K562 (cell line): Measurements from ENCODE around the gene C16orf74. TPM values are rescaled to one million over a fixed set of nuclear protein-coding genes. Genes with fewer than 3 reads are reported as not detected.

Source experiments
- ATAC-seq: fragments of 200-7000 bp; cut with Tn5 transposase; 3 replicates; pipeline ENCODE4 v1.9.1; 2020; ENCODE audit warnings: moderate library complexity
- BruUV-seq: library from RNA; stranded (reverse); fragments of 400-500 nt; replicated peaks from 2 replicates; lab custom pipeline; 2021; lab: Mats Ljungman, UMichigan
- CTCF ChIA-PET: fragments of 300-600 bp; formaldehyde crosslinking; extraction: SDS; loops from one replicate; lab custom pipeline; 2021; ENCODE audit warnings: low intra/inter-chr PET ratio; lab: Yijun Ruan, JAX
- POLR2A ChIA-PET: fragments of 300-600, 350-650 bp; sonication (Branson Sonifier 250); formaldehyde crosslinking; extraction: SDS; loops from one replicate; lab custom pipeline; 2021; ENCODE audit warnings: antibody characterized with exemption, inconsistent platforms; lab: Yijun Ruan, JAX
- DNase-seq, 4 experiments: peaks; one replicate each; pipeline versions ENCODE4 v3.0.0 to v3.0.0-alpha.2; 2011 to 2018; ENCODE audit warnings: low spot score in 3 of 4, mixed read lengths in 3 of 4; ENCODE audit errors: extremely low read depth in 1 of 4
- FAIRE-seq: peaks from 2 replicates; lab custom pipeline; 2011; peaks lifted over from hg19 to GRCh38; lab: Jason Lieb, UNC
- H2AFZ ChIP-seq: 2 replicates; pipeline ENCODE4 v1.6.0; 2011; ENCODE audit warnings: low read depth, low read length, control low read depth, inconsistent platforms
- H3K27ac ChIP-seq: fragments of 200-600 bp; 3 replicates; pipeline ENCODE4 v1.8.0; 2011; ENCODE audit warnings: low read depth, mild to moderate bottlenecking, control low read depth, inconsistent platforms, low read length, moderate library complexity, mixed read lengths; ENCODE audit errors: extremely low read depth
- H3K27me3 ChIP-seq, 2 experiments: fragments of 300-600 bp in 1 of 2; 2 replicates in 1 of 2; 3 replicates in 1 of 2; pipeline versions ENCODE4 v1.6.0 to v1.8.0; 2011; ENCODE audit warnings: inconsistent platforms in 2 of 2, low read length in 2 of 2, mild to moderate bottlenecking in 1 of 2, mixed read lengths in 1 of 2, moderate library complexity in 1 of 2; ENCODE audit not compliant: control insufficient read depth in 2 of 2, insufficient read depth in 2 of 2
- H3K36me3 ChIP-seq: fragments of 300-600 bp; 3 replicates; pipeline ENCODE4 v1.8.0; 2011; ENCODE audit warnings: mild to moderate bottlenecking, low read length, inconsistent platforms; ENCODE audit not compliant: control insufficient read depth, insufficient read depth
- H3K4me1 ChIP-seq, 2 experiments: fragments of 200-600 bp in 1 of 2; replicated peaks in 1 of 2; 2 replicates in 1 of 2; 3 replicates in 1 of 2; pipeline versions ENCODE4 v1.5.1 to v1.8.0; 2011; ENCODE audit warnings: inconsistent platforms in 2 of 2, low read length in 2 of 2, mild to moderate bottlenecking in 1 of 2, mixed read lengths in 1 of 2, moderate library complexity in 1 of 2; ENCODE audit not compliant: control insufficient read depth in 2 of 2, insufficient read depth in 2 of 2
- H3K4me2 ChIP-seq: 2 replicates; pipeline ENCODE4 v1.6.1; 2011; ENCODE audit warnings: low read length, control low read depth, inconsistent platforms, mixed read lengths; ENCODE audit not compliant: insufficient read depth
- H3K4me3 ChIP-seq: fragments of 200-600 bp; sonication (generic), shearing (Covaris generic); 2 replicates; pipeline ENCODE4 v1.5.1; 2016; ENCODE audit warnings: control low read depth, inconsistent platforms
- H3K79me2 ChIP-seq: fragments of 200-600 bp; 3 replicates; pipeline ENCODE4 v1.8.0; 2011; ENCODE audit warnings: low read length, inconsistent platforms; ENCODE audit not compliant: control insufficient read depth, insufficient read depth
- H3K9ac ChIP-seq, 2 experiments: 2 replicates each; pipeline versions ENCODE4 v1.6.0 to v1.6.1; 2011; ENCODE audit warnings: low read depth in 2 of 2, low read length in 2 of 2, control low read depth in 1 of 2, inconsistent platforms in 1 of 2, mild to moderate bottlenecking in 1 of 2, mixed read lengths in 1 of 2; ENCODE audit not compliant: insufficient read depth in 1 of 2
- H3K9me1 ChIP-seq: one replicate; pipeline ENCODE4 v1.6.0; 2011; ENCODE audit warnings: inconsistent platforms, mild to moderate bottlenecking, low read length, moderate library complexity; ENCODE audit not compliant: control insufficient read depth, insufficient read depth
- H3K9me3 ChIP-seq: replicated peaks from 2 replicates; pipeline ENCODE4 v1.5.1; 2011; ENCODE audit warnings: low read depth, low read length, inconsistent platforms; ENCODE audit not compliant: control insufficient read depth, insufficient read depth
- H4K20me1 ChIP-seq: replicated peaks from 2 replicates; pipeline ENCODE4 v1.6.1; 2011; ENCODE audit warnings: low read length, inconsistent platforms, mixed read lengths; ENCODE audit not compliant: control insufficient read depth, insufficient read depth
- EGR1 ChIP-seq: fragments of 450-650 bp; conservative IDR thresholded peaks from 2 replicates; pipeline ENCODE4 v1.6.1; 2017; ENCODE audit warnings: mild to moderate bottlenecking
- ETV5 ChIP-seq: sonication (generic); formaldehyde crosslinking; IDR thresholded peaks from 2 replicates; pipeline ENCODE4 v1.4.0; 2020; ENCODE audit warnings: low read depth, mild to moderate bottlenecking, missing genetic modification reagents
- HDAC1 ChIP-seq, 2 experiments: fragments of 450-650 bp; IDR thresholded peaks; 2 replicates each; pipeline ENCODE4 v1.6.1; 2016 to 2017; ENCODE audit warnings: inconsistent platforms in 1 of 2, mild to moderate bottlenecking in 1 of 2, moderate library complexity in 1 of 2
- IFI16 ChIP-seq: fragments of 250-450 bp; sonication (Bioruptor Pico); IDR thresholded peaks from 2 replicates; pipeline ENCODE4 v2.1.2; 2022; ENCODE audit warnings: mild to moderate bottlenecking, inconsistent platforms
- RBM34 ChIP-seq: fragments of 200-400 bp; formaldehyde crosslinking; IDR thresholded peaks from 2 replicates; pipeline ENCODE4 v1.6.1; 2018; ENCODE audit warnings: low read length, borderline replicate concordance; ENCODE audit not compliant: insufficient read depth
- SMAD2 ChIP-seq: fragments of 150-350 bp; IDR thresholded peaks from 2 replicates; pipeline ENCODE4 v1.6.1; 2014; ENCODE audit warnings: low read depth, mild to moderate bottlenecking, low read length
- ZNF121 ChIP-seq: sonication (generic); formaldehyde crosslinking; conservative IDR thresholded peaks from 2 replicates; pipeline ENCODE4 v1.8.0; 2022; ENCODE audit warnings: missing genetic modification reagents
- ZNF174 ChIP-seq: fragments of 250-450 bp; sonication (Bioruptor Pico); IDR thresholded peaks from 2 replicates; pipeline ENCODE4 v1.4.0; 2020; ENCODE audit warnings: mild to moderate bottlenecking
- whole genome bisulfite sequencing: fragments of 100-300 bp; shearing (Covaris generic); methylation state at CpG from one replicate; pipeline ENCODE4 v1.1.6; 2016; ENCODE audit warnings: low coverage, mixed read lengths; ENCODE audit not compliant: insufficient coverage; ENCODE audit errors: missing lambda C conversion rate; 5-methylcytosine and 5-hydroxymethylcytosine counted together
- in situ Hi-C: fragments of 300-500 bp; cut with MboI; formaldehyde crosslinking; loops from 4 replicates; pipeline ENCODE4 v1.15.0; 2018; ENCODE audit warnings: inconsistent platforms, mixed read lengths
- intact Hi-C: fragments of 100-400 bp; cut with micrococcal nuclease; formaldehyde crosslinking; loops from 2 replicates; pipeline ENCODE4 v1.14.2; 2022
- polyA plus RNA-seq, 8 experiments: library from polyadenylated mRNA; depleted of rRNA in 4 of 8; stranded (reverse) in 5 of 8; unstranded in 3 of 8; fragments of >200 nt; fragmentation: Nextera tagmentation in 2 of 8; fragmentation: Illumina TruSeq in 1 of 8; extraction: Ambion mirVana in 2 of 8; extraction: Trizol in 1 of 8; gene quantifications; 2 replicates each; pipeline versions ENCODE4 v1.2.1 to v1.2.3, GENCODE V29; 2011 to 2014; ENCODE audit warnings: inconsistent platforms in 1 of 8, missing spikeins in 1 of 8
- total RNA-seq, 7 experiments: library from RNA; depleted of rRNA in 6 of 7; stranded (reverse); fragments of >200 nt in 6 of 7; fragmentation: Illumina TruSeq in 2 of 7; extraction: Trizol in 2 of 7; gene quantifications; 2 replicates each; pipeline versions ENCODE4 v1.2.1 to v1.2.3, GENCODE V29; 2011 to 2021; ENCODE audit warnings: low replicate concordance in 1 of 7
- TF ChIP-seq, protein P1 (sequence below): sonication (generic); formaldehyde crosslinking; IDR thresholded peaks from 2 replicates; pipeline ENCODE4 v1.9.0; 2022; ENCODE audit warnings: mild to moderate bottlenecking, missing genetic modification reagents

C16orf74 gene
- total and polyA plus RNA-seq, 9 of the 15 experiments (the other 6 are each of a cell fraction or from before 2014, with no cell fraction given), result not detected

DNA sequence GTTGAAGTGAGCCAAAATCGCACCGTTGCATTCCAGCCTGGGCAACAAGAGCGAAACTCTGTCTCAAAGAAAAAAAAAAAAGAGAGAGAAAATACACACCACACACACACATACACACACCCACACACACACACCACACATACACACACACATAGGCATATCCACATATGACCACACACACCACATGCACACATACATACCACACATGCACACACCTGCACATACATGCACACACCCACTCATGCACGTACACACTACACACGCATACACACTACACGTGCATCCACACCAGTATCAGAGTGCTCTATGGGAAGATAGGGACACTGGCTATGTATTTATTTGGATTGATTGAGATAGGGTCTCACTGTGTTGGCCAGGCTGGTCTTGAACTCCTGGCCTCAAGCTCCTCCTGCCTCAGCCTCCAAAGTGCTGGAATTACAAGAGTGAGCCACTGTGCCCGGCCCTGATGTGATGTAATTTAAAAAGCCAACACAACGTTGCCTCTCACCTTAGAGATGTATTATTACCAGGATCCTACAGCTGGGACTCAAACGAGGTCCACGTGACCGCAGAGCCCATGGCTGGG, 44.4 kb downstream of the C16orf74 start:
- CTCF ChIA-PET, result interaction anchor here (1.3 kb wide), 1 partner anchor 47 kb away, joined by 3 read pairs; no protein-coding TSS in a partner anchor
- ATAC-seq (no peak), DNase-seq (no peak), FAIRE-seq (peak; percentile 15)
- intact Hi-C loops (no loop called here), in situ Hi-C loops (no loop called here)
- peaks cover 23 to 38% of the 10 kb centered on the region in 2 experiments for H3K27me3 ChIP-seq
- H3K9me1 ChIP-seq, result no peaks in the 10 kb centered on the region
- POLR2A ChIA-PET, result interaction anchor here (0.6 kb wide), 1 partner anchor 56 kb away, joined by 3 read pairs; no protein-coding TSS in a partner anchor
- H3K4me1 ChIP-seq, result peaks cover 0 to 19% of the 10 kb centered on the region in 2 experiments; a peak in 3 of 5 replicates
- H2AFZ ChIP-seq, result no peak overlapping the region
- no peak overlapping the region for H3K4me2 ChIP-seq
- H3K79me2 ChIP-seq, result no peaks in the 10 kb centered on the region
- peaks cover 8% of the 10 kb centered on the region; the same call in 1 of the 2 replicates for H4K20me1 ChIP-seq
- no peak for TF ChIP-seq RBM34
- TF ChIP-seq EGR1, result 0 out of 2 replicates have a peak, but pooled peaks have one; percentile 20
- no peak for TF ChIP-seq ZNF174 (CRISPR knock-in tag)
- no peak for TF ChIP-seq SMAD2
- no peak for TF ChIP-seq ETV5 (CRISPR knock-in tag)
- TF ChIP-seq IFI16, result no peak
- peak; percentile 87 for TF ChIP-seq ZNF121 (CRISPR knock-in tag)
- 0 out of 4 replicates have a peak, but pooled peaks of 1 of the 2 experiments have one; percentile 19 for TF ChIP-seq HDAC1 (IDR thresholded peaks at IDR 0.05)
- TF ChIP-seq, protein P1, sequence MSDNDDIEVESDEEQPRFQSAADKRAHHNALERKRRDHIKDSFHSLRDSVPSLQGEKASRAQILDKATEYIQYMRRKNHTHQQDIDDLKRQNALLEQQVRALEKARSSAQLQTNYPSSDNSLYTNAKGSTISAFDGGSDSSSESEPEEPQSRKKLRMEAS (CRISPR knock-in tag), result peak; percentile 19; the same call in 1 of the 2 replicates
- peaks cover 5% of the 10 kb centered on the region for H3K9me3 ChIP-seq
- H3K27ac ChIP-seq, result no peak overlapping the region
- no TSS peak for BruUV-seq
- H3K9ac ChIP-seq, result no peak overlapping the region
- WGBS, result 32% methylated on average over 10 of the region's 11 CpGs
- H3K36me3 ChIP-seq, result no peaks in the 10 kb centered on the region
- H3K4me3 ChIP-seq, result no peak overlapping the region
